GM12891 (cell line): ENCODE measurements around the gene CSGALNACT2.

Experiments used
- PAX5 ChIP-seq: IDR thresholded peaks from 2 replicates; pipeline ENCODE4 v1.6.1; 2011; ENCODE audit warnings: low read length, moderate library complexity, mild to moderate bottlenecking; ENCODE audit not compliant: insufficient read depth, severe bottlenecking
- POLR2A ChIP-seq: IDR thresholded peaks from 2 replicates; pipeline ENCODE4 v1.6.1; 2011; ENCODE audit warnings: low read depth, low read length, control low read depth
- POLR2AphosphoS5 ChIP-seq: IDR thresholded peaks from 2 replicates; pipeline ENCODE4 v1.6.1; 2011; ENCODE audit warnings: low read depth, low read length, control low read depth
- POU2F2 ChIP-seq: IDR thresholded peaks from 2 replicates; pipeline ENCODE4 v1.6.1; 2011; ENCODE audit warnings: low read depth, mild to moderate bottlenecking, control low read depth, low read length, moderate library complexity
- SPI1 ChIP-seq: IDR thresholded peaks from 2 replicates; pipeline ENCODE4 v1.6.1; 2011; ENCODE audit warnings: low read depth, low read length, control low read depth
- TAF1 ChIP-seq: IDR thresholded peaks from 2 replicates; pipeline ENCODE4 v1.6.1; 2011; ENCODE audit warnings: low read depth, low read length, control low read depth

- TF ChIP-seq POLR2A, result no peak
- TF ChIP-seq TAF1, result no peak
- no peak for TF ChIP-seq POLR2AphosphoS5
- TF ChIP-seq POU2F2, result no peak
- no peak for TF ChIP-seq PAX5
- no peak for TF ChIP-seq SPI1
Observed at GRCh38 chr10:43091846-43092245, 46.4 kb upstream of the CSGALNACT2 start.
